HG02852 (cell line): ENCODE data around the gene EPS8.

ENCODE experiments used
- ATAC-seq: cut with Tn5 transposase; IDR thresholded peaks from one replicate; pipeline ENCODE4 v1.9.1; 2021; ENCODE audit warnings: mild to moderate bottlenecking, moderate library complexity; ENCODE audit not compliant: unreplicated experiment

EPS8 gene

DNA sequence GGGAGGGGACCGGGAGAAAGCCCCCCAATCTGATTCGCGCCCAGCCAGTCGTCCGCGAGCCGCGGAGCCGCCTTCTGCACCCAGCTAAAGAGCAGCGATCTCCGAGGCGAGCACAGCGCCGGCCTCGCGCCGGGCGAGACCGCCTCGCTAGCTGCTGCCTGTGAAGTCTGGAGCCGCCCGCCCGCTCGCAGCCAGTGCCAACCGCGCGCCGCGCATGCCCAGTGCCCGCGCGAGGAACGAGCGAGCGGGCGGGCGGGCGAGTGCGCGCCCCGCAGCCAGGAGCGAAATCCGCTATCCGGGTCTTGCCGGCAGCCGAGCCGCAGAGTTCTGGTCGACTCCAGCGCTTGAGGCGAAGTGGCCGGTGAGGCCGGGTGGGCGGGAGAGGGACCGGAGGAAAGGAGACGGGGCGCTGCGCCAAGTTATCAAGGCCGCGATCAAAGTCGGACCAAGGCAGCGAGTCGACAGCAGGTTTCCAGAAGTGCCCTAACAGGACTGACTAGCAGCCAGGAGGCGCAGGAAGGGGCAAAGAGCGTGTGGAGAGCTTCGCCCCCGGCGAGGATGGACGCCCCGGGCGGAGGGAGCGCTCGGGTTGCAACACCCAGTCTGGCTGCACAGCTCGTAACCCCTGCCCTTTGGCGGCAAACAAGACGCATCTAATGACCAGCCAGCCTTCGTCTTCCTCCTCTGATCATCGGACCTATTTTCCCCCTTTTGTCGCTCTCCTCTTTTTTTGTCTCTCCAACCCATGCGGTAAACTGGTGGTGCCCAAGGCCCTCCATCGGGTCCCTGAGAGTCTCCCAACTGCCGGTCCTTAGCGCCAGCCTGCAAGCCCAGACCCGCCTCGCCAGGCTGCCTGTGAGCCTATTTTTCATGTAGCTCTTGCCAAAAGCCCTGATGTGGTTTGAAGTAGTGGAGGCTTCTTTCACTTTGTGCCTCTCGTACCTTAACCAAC lies at the start of gene EPS8:
TSS of gene EPS8 (minus strand) at position 169 of the 952 bp plus-strand sequence. CDS start 106,437 bp downstream, outside the sequence.
- peak; percentile 90 for ATAC-seq

DNA sequence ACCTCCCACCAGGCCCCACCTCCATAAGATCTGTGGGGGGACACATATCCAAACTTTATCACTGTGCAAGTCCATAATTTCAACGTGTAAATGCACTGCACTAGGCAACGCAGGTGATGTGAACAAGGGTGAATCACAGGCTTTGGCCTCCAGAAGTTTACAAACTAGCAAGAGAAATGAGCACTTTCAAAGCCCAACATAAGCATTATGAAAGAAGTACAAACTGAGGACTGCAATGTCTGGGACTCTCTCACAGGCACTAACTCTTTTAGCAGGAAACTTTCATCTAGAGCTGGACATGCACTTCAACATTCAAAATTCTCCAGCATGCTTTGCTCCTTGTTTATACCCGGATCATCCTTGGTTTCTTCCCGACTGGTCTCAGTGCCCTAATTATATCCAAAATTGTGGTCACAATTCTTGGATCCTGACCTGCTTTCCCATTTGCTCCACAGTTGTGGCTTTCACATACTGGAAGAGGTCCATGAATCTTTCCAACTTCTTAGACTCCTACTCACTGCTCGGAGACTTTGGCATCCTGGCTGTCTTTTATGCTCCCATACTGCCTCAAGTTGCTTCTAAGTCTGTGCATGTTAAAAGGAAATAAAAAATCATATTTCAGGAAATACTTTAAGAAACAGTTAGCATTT lies 48.1 kb upstream of the EPS8 start:
- ATAC-seq = no peak

DNA sequence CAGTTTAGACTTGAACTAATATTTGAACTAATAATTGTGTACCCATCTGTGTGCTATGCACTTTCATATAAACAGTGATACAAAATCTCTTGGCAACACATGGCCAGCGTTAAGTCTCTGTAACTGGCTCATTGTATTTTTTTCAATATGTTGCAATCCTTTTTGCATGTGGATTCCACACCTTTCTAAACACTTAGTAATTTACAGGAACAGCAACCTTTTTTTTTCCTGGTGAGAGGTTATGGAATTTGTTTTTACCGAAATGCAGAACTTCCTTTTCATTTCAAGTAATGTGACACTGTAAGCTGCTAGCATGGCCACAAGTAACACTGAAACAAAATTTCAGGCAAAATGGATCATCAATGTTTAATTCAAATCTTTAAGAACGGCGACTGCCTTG lies 45.4 kb upstream of the EPS8 start:
- ATAC-seq = no peak

DNA sequence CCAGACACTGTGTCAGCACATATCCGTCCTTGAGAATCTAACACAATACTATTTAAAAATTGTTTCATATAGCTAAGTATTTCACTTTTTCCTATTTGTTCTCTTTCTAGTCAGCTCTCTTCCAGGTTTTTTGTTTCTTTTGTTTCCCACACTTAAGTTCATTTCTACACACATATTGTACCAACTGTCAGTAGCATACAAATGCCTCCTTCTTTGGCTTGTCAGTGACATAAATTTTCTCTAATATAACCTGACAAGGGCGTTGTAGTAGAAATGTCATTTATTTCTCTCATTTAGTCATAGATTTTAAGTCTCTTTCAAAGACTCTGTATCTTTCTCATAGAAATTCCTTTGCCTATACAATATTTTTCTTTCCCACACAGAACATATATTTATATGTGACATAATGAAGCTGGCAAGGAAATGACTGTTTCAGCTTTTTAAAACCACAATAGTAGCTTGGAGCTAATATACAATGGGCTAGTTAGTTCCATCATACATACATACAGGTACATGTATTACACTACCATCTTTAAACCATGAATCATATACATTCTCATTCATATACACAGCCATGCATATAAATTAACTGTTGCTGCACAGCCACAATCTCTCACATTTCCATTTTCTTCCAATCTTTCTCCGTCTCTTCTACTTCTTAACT lies 42.3 kb upstream of the EPS8 start:
- no peak for ATAC-seq

DNA sequence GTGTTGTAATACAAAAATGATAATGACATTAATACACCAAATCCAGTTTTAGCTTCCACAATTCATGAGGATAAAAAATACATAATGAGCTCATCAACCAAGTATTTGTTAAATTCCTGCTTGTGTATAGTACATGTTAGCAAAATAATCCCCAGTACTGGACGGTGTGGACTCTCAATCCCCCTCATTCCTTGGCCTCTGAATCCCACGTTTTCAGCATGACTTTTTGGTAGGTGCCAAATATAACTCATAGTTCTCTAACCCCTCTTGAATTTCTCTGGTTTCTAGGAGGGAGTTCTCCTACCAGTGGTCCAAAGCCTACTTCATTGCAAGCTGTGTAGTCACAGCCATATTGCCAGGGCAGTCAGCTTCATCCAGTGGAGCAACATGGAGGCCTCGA lies 41.4 kb upstream of the EPS8 start:
- no peak for ATAC-seq

DNA sequence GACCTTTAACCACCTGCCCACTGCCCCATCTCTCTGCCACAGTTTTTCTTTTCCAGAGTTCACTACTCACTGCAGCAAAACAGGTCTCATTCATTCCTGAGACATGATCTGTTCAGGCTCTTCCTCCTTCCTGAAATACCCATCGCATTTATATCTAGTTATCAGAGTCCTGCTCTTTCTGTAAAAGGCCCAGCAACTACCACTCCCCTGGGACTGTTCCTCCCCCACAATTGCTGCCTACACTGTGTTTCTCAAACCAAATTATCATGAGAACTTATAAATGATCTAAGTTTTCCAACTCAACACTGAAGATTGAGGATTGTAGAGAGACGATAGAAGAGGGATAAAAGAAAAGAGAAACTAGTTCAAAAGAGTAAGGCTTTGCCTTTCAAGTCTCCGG lies 40.8 kb upstream of the EPS8 start:
- ATAC-seq = no peak

DNA sequence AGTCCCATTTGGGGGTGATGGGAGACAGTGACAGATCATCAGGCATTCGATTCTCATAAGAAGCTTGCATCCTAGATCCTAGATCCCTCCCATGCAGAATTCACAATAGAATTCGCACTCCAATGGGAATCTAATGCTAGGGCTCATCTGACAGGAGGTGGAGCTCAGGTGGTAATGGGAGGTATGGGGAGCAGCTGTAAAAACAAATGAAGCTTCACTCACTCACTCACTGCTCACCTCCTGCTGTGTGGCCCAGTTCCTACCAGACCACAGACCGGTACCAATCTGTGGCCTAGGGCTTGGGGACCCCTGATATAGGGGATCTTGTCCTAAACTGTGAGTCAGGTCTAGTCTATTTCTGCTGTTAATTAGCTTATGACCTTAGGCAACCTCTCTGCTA lies 40.1 kb upstream of the EPS8 start:
- ATAC-seq = no peak

DNA sequence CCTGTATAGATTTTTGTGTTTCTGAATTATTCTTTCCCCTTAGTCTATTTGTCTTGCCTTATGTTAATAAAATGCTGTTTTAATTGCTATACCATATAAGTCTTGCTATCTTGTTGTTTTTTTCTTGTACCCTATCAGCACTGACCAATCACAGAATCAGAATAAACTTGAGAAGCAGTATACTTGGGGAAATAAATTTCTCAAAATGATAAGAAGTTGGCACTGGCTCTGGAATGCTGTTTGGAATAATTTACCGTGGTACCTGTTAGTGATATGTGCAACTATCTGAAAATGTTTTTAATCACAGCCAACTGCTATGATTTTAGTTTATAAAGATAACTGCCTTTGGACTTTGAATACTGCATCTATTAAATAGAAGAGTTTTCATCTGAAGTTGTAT lies 37.9 kb upstream of the EPS8 start:
- ATAC-seq = no peak

DNA sequence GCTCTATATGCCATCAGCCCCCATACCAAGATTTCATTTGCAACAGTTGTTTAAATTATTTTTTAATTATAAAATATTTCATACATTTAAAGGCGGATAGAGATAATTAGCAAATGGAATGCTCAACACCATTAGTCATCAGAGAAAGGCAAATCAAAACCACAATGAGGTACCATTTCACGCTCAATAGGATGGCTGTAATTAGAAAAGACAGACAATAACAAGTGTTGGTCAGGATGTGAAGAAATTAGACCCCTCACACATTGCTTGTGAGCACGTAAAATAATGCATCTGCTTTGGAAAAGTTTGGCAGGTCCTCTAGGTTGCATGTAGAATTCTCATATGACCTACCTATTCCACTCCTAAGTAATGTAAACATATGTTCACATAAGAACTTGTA lies 35.3 kb upstream of the EPS8 start:
- no peak for ATAC-seq

DNA sequence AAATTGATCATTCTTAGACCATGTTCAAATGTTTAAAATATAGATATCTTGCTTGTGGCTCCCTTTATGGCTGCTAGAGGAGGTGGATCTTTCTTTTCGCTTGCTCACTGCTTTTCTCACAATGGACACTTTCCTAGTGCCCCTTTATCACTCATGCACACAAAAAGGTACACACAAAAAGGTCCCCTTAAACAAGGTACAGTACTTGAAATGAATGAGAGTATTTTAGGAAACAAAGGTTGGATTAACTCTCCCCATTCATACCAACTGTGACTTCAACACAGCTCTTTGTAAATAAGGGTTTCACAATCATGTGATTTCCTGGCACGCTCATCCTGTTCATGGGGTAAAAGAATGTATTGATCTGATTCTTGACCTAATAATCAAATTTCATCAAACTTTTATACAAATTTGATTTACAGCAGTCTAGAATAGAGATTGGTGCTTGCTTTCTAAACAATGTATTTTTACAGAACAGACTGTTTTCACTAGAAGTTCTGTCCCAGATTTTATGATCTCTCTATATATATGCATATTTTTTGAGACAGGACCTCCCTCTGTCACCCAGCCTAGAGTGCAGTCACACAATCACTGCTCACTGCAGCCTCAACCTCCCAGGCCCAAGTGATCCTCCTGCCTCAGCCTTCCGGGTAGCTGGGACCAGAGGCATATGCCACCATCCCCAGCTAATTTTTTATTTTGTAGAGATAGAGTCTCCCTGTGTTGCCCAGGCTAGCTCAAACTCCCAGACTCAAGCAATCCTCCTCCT lies 34.4 kb upstream of the EPS8 start:
- no peak for ATAC-seq

DNA sequence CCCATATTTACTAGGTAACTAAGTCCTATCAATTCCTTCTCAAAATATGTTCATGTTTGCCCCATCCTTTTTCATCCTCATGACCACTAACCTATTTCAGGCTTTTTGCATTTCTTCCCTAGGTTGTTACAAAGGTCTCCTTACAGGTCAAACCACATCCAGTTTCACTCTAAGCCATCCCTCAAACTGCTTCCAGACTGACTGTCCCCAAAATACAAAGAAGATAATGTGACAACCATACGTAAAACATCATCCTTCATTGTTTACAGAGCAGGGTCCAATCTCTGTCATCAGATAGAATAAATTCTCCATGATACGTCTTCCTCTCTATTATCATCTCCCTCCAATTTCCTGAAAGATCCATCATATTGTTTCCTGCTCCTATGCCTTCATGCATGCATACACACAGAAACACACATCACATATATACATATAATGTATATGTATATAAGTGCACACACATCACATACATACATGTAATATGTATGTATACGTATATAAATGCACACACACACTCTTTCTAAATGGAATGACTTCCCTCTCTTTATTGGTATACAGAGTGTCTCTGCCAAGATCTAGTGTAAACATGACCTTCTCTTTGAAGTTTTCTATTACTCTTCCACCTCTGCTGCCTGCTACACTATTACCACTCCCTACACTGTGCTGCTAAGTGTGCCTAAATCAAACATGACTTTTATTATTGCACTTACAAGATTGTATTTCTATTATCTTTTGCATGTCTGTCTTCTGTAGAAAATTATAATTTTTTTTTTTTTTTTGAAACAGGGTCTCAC lies 30.7 kb upstream of the EPS8 start:
- ATAC-seq = no peak

DNA sequence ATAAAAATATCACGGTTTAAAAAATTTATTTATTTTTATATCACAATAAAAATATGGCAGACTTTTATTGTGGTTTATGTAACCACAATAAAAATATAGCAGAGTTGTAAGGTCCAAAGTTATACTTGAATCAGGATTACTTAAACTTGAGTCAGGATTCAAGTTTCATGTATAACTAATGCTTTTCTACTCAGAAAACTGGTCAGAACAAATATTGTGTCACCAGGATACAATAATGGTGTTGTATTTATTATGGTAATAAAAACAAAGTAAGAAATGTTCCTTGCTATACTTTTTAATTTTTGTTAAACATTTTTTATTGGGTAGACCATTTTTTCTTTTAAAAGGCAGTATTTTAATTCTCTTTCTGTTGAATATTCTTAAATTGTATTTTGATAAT lies 29.2 kb upstream of the EPS8 start:
- ATAC-seq = no peak

DNA sequence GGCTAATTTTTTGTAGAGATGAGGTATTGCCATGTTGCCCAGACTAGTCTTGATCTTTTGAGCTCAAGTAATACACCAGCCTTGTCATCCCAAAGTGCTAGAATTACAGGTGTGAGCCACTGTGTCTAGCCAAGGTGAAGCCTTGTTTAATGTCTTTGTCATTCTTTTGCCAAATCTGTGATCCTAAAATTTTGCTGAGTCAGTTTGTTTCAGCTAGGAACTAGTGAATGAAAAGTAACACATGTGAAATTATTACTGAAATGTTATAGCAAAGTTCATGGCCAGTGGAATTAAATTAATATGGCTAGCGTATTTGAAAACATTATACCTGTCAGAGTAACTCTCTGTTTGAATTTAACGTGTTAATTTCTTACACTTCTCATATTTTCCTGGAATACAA lies 26.5 kb upstream of the EPS8 start:
- no peak for ATAC-seq

DNA sequence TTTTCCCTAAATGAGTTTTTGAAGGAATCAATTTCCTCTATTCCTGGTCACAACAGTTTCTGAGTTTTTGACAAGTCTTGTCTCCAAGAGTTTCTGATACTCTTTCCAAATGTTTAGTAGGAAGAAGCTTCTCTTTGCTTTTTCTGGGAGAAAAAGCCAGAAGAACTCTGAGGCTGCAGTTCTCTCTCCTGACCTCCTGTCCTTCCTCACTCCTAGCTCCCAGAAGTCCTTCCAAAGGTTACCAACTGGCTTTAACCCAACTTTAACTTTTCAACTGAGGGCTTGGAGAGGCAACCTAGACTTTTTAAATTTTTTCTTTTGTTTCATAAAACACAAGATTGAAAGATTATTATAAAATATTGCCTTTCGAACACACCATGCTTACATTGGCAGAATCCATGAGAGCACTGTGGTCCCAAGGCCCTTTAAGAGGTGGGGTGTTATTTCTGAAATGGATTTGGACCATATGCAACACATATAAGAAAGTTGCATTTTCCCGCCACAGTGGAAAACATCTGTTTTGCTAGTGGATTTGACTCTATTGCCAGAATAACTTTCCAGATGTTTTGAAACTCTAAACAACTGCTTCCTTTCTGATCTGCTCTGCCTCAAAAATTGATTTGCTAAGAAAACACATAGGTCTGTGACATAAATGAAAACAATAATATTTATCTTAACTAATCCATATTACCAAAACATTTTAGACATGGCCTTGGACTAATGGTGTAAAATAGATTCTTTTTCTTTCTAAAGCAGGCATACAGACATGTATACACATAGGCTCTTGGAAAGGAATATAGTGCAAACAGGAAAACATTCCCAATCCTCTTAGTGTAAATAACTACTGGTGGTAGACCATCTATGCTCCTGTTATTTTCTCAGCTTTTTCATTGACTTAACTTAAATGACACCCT lies 22.3 kb upstream of the EPS8 start:
- no peak for ATAC-seq

DNA sequence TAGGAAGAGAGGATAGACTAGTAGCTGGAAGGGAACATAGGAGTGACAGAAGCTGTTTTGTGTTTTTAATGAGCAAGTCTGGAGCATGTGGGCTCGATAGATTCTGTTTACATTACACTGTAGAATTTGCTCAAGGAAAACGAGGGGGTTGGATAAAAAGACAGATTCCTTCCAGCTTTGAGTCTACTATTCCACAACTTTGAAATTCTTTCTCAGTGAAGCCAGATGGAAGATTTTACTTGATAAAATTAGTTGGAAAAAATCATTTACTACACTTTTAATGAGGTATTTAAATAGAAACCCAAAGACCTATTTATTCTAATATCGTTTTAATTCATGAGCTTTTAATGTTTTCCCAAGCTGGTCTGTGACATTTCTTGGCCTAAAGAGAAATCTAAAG lies 19.5 kb upstream of the EPS8 start:
- no peak for ATAC-seq

DNA sequence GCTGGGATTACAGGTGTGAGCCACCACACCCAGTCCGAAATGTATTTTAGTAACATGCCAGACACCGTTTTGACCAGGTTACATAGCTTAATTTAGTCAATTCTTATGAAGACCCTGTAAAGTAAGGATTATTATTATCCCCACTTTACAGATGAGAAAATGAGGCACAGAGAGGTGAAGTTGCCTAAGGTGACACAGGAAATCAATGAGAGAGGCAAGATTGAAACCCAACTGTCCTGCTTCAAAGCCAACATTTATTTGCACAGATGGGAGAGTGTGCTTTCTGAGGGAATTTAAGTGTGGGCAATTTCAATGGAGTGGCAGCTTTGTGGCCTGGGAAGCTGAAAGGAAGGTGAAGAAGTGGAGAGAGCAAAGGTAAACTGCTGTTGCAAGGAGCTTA lies 19.1 kb upstream of the EPS8 start:
- no peak for ATAC-seq

DNA sequence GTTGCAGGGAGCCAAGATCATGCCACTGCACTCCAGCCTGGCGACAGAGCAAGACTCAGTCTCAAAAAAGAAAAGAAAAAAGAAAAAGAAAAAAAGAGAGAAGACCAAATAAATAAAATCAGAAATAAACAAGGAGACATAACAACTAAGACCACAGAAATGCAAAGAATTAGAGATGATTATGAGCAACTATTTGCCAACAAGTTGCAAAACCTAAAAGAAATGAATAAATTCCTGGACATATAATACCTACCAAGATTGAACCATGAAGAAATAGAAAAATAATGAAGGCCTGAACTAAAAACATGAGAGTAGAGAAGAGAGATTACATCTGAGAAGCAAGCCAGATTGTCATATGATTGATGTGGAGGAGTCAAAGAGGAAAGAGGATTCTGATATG lies 17.6 kb upstream of the EPS8 start:
- no peak for ATAC-seq

DNA sequence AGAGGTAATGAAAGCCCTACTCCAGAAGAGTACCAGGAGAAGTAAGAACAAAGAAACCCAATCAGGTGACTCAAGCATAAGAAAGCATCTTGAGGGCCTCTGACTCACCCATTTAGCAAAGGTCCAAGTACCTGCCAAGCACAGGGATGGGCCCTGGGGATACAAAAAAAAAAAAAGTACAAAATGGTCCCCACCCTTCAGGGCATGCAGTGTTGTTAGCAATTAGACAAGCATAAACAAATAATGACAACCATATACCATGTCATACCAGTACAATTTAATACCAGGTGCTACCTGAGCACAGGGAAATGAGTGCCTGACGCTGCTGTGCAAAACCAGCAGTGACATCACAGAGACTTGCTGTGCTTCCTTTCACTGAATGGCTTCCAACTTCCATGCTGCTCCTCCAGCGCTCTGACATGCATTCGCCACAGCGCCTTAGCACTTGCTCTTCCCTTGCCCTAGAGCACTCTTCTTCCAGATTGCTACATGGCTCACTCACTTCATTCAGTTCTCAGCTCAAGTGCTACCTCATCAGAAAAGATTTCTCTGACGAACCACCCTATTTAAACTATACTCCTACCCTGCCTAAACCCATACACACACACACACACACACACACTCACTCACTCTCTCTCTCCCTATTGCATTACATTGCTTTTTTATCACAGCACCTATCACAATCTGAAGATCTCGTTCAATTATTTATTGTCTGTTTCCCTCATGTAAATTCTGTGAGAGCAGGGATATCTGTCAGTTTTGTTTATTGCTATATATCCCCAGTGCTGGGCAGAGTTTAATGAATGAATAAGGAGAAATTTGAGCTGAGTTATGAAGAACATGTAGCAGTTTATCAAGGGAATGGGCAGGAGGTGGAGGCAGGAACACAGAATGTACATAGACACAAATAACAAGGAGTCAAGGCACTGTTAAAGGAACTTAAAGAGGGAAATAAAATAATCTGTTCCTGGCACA lies 12.9 kb upstream of the EPS8 start:
- ATAC-seq = no peak
